Mesothelial cell of epicardium (in vitro differentiated cells): ENCODE measurements around the gene TAC4. TPM values are rescaled to one million over a fixed set of nuclear protein-coding genes. Genes with fewer than 3 reads are reported as not detected.

ENCODE experiments used
- DNase-seq, 2 experiments: peaks; one replicate each; pipeline ENCODE4 v3.0.0; 2021; ENCODE audit warnings: low spot score in 2 of 2; ENCODE audit not compliant: unreplicated experiment in 2 of 2
- H3K27ac Mint-ChIP-seq: 2 replicates; pipeline ENCODE4 v1.8.0; 2021; ENCODE audit warnings: mixed read lengths
- H3K27me3 Mint-ChIP-seq: 2 replicates; pipeline ENCODE4 v1.8.0; 2021; ENCODE audit warnings: low read depth, mixed read lengths
- H3K36me3 Mint-ChIP-seq: 2 replicates; pipeline ENCODE4 v1.8.0; 2021; ENCODE audit warnings: mixed read lengths
- H3K4me1 Mint-ChIP-seq: 2 replicates; pipeline ENCODE4 v1.8.0; 2021; ENCODE audit warnings: mixed read lengths
- H3K4me3 Mint-ChIP-seq: 2 replicates; pipeline ENCODE4 v1.8.0; 2021; ENCODE audit warnings: mild to moderate bottlenecking, moderate library complexity, mixed read lengths
- H3K9me3 Mint-ChIP-seq: 2 replicates; pipeline ENCODE4 v1.8.0; 2021; ENCODE audit warnings: mixed read lengths
- CTCF ChIP-seq: fragments of 200-600 bp; sonication (generic); IDR thresholded peaks from one replicate; pipeline ENCODE4 v1.5.0; 2021; ENCODE audit warnings: antibody characterized with exemption; ENCODE audit not compliant: unreplicated experiment
- total RNA-seq: library from RNA; stranded (reverse); gene quantifications from 3 replicates; pipeline ENCODE4 v1.2.1, GENCODE V29; 2021

Gene TAC4
- total RNA-seq, 1 donor from 2014 or later: not detected

- Mint-ChIP-seq H3K4me3 (no peak overlapping the region), H3K27ac (no peak overlapping the region), H3K4me1 (peaks cover 11% of the 10 kb centered on the region), H3K9me3 (no peaks in the 10 kb centered on the region), H3K36me3 (peaks cover 1% of the 10 kb centered on the region), H3K27me3 (peaks cover 3% of the 10 kb centered on the region)
- DNase-seq: no peak
- no peak for TF ChIP-seq CTCF
Observed at GRCh38 chr17:49842371-49842770, 5.5 kb downstream of the TAC4 start.

DNA sequence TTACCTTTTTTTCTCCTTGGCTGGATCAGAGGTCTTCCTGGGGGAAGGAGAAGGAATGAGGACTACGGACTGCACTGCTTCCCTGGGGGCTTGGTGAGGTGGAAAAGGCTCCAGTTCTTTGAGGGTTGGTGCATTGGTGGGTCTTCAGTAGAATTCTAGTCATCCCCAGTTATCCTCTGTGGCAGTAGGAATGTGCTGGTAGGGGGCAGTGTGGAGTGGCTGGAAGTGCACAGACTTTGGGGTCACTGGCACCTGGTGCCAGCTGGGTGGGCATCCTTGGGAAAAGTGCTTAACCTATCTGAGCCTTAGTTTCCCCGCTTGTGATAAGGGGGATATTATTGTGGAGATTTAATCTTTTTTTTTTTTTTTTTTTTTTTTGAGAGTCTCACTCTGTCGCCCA lies 6.3 kb downstream of the TAC4 start:
- no peaks in the 10 kb centered on the region for H3K27me3 Mint-ChIP-seq
- peaks cover 12% of the 10 kb centered on the region for H3K4me1 Mint-ChIP-seq
- no peak for TF ChIP-seq CTCF
- no peak overlapping the region for H3K27ac Mint-ChIP-seq
- H3K9me3 Mint-ChIP-seq: no peaks in the 10 kb centered on the region
- peaks cover 1% of the 10 kb centered on the region for H3K36me3 Mint-ChIP-seq
- no peak for DNase-seq
- no peak overlapping the region for H3K4me3 Mint-ChIP-seq

DNA sequence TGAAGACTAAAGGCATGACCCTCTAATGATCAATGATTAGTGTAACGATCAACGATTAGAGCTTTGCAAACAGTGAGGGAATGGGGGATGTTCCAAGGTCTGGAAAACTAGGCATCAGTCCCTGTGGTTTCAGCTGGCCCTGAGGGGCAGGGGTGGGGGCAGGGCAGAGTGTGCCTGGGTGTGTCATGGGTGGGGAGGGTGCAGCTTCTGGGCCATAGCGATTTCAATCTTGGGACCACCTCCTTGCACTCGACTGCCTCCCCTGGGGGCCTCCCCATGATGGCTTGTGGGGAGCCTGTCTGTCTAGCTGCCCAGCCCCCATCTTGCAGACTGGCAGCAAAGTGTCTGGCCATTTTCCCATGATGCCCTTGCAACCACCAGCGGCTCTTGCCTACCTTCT lies 8.4 kb downstream of the TAC4 start:
- no peak for TF ChIP-seq CTCF
- no peak for DNase-seq
- Mint-ChIP-seq H3K27ac (no peak overlapping the region), H3K27me3 (no peaks in the 10 kb centered on the region), H3K36me3 (peaks cover 3% of the 10 kb centered on the region), H3K4me1 (peaks cover 22% of the 10 kb centered on the region), H3K4me3 (no peak overlapping the region), H3K9me3 (no peaks in the 10 kb centered on the region)

GRCh38 chr17:49836111-49837030 lies 11.5 kb downstream of the TAC4 start:
- no peak for DNase-seq
- Mint-ChIP-seq H3K4me3 (no peak overlapping the region), H3K27ac (no peak overlapping the region)

DNA sequence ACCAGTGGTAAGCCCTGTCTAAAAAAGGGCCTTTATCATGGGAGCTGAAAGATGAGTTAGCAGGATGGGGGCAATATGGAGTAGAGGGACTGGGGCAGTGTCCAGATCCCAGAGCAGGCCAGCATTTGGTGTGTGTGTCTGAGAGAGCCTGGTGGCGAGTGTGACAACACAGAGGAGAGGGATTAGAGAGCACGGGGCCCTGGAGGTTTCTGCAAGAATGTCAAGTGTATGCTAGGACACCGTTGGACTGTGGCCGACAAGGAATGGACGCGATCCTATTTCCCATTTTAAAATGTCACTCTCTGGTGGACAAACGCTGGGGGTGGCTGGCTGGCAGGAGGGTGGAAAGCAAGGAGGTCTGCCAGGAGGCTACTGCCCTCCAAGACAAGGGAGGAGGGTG lies 12.4 kb downstream of the TAC4 start:
- Mint-ChIP-seq H3K4me1 (peaks cover 12% of the 10 kb centered on the region), H3K9me3 (no peaks in the 10 kb centered on the region), H3K36me3 (peaks cover 20% of the 10 kb centered on the region), H3K27ac (no peak overlapping the region), H3K4me3 (no peak overlapping the region), H3K27me3 (no peaks in the 10 kb centered on the region)
- no peak for TF ChIP-seq CTCF
- DNase-seq: no peak

More at GRCh38 chr17:49836111-49837030, 11.5 kb downstream of the TAC4 start:
- H3K36me3 Mint-ChIP-seq: peaks cover 20% of the 10 kb centered on the region
- H3K9me3 Mint-ChIP-seq: no peaks in the 10 kb centered on the region
- no peak for TF ChIP-seq CTCF
- peaks cover 12% of the 10 kb centered on the region for H3K4me1 Mint-ChIP-seq
- H3K27me3 Mint-ChIP-seq: no peaks in the 10 kb centered on the region
